ENCODE measurements around the gene SH2D4B. TPM values are rescaled to one million over a fixed set of nuclear protein-coding genes. Genes with fewer than 3 reads are reported as not detected.

The SH2D4B gene
- total RNA-seq, 1 donor from 2014 or later: 0.07 TPM

- H3K27ac Mint-ChIP-seq (ENCODE audit: unreplicated experiment): peak overlapping the region; percentile 72
These were observed 124.9 kb downstream of the SH2D4B start for GRCh38 chr10:80662429-80663261.

GRCh38 chr10:80664071-80664680, 126.5 kb downstream of the SH2D4B start:
- H3K27ac Mint-ChIP-seq (ENCODE audit: unreplicated experiment): no peak overlapping the region
- no peak overlapping the region for H3K4me3 Mint-ChIP-seq (ENCODE audit: unreplicated experiment)

More at GRCh38 chr10:80662429-80663261, 124.9 kb downstream of the SH2D4B start:
- TF ChIP-seq CTCF (IDR thresholded peaks at IDR 0.05): peak; percentile 93
- H3K4me3 Mint-ChIP-seq (ENCODE audit: unreplicated experiment): peak overlapping the region; percentile 64
- peaks cover 6% of the 10 kb centered on the region for H3K27me3 Mint-ChIP-seq (ENCODE audit: low read depth)
- H3K36me3 Mint-ChIP-seq (ENCODE audit: low read depth): no peaks in the 10 kb centered on the region
- H3K9me3 Mint-ChIP-seq (ENCODE audit: low read depth): no peaks in the 10 kb centered on the region
- no peak for DNase-seq (ENCODE audit: low spot score)
- H3K4me1 Mint-ChIP-seq (ENCODE audit: low read depth): peaks cover 9% of the 10 kb centered on the region

GRCh38 chr10:80669485-80669884, 131.8 kb downstream of the SH2D4B start:
- TF ChIP-seq CTCF (IDR thresholded peaks at IDR 0.05): no peak
- Mint-ChIP-seq H3K27ac (ENCODE audit: unreplicated experiment) (no peak overlapping the region), H3K27me3 (ENCODE audit: low read depth) (peaks cover 12% of the 10 kb centered on the region), H3K9me3 (ENCODE audit: low read depth) (no peaks in the 10 kb centered on the region), H3K4me3 (ENCODE audit: unreplicated experiment) (no peak overlapping the region), H3K36me3 (ENCODE audit: low read depth) (no peaks in the 10 kb centered on the region), H3K4me1 (ENCODE audit: low read depth) (no peaks in the 10 kb centered on the region)
- DNase-seq (ENCODE audit: low spot score): no peak

More at GRCh38 chr10:80664071-80664680, 126.5 kb downstream of the SH2D4B start:
- peak; percentile 83 for TF ChIP-seq CTCF (IDR thresholded peaks at IDR 0.05)
- Mint-ChIP-seq H3K36me3 (ENCODE audit: low read depth) (no peaks in the 10 kb centered on the region), H3K9me3 (ENCODE audit: low read depth) (no peaks in the 10 kb centered on the region), H3K27me3 (ENCODE audit: low read depth) (peaks cover 10% of the 10 kb centered on the region), H3K4me1 (ENCODE audit: low read depth) (peaks cover 9% of the 10 kb centered on the region)
- DNase-seq (ENCODE audit: low spot score): no peak

- Mint-ChIP-seq H3K27me3 (ENCODE audit: low read depth) (peaks cover 12% of the 10 kb centered on the region), H3K4me3 (ENCODE audit: unreplicated experiment) (no peak overlapping the region), H3K36me3 (ENCODE audit: low read depth) (no peaks in the 10 kb centered on the region), H3K27ac (ENCODE audit: unreplicated experiment) (no peak overlapping the region), H3K4me1 (ENCODE audit: low read depth) (no peaks in the 10 kb centered on the region), H3K9me3 (ENCODE audit: low read depth) (no peaks in the 10 kb centered on the region)
- no peak for TF ChIP-seq CTCF (IDR thresholded peaks at IDR 0.05)
- DNase-seq (ENCODE audit: low spot score): no peak
These were observed 133.1 kb downstream of the SH2D4B start for GRCh38 chr10:80670774-80671173.

- peaks cover 7% of the 10 kb centered on the region for H3K27me3 Mint-ChIP-seq (ENCODE audit: low read depth)
- peaks cover 5% of the 10 kb centered on the region for H3K9me3 Mint-ChIP-seq (ENCODE audit: low read depth)
- no peaks in the 10 kb centered on the region for H3K36me3 Mint-ChIP-seq (ENCODE audit: low read depth)
- no peak overlapping the region for H3K27ac Mint-ChIP-seq (ENCODE audit: unreplicated experiment)
- no peaks in the 10 kb centered on the region for H3K4me1 Mint-ChIP-seq (ENCODE audit: low read depth)
- TF ChIP-seq CTCF (IDR thresholded peaks at IDR 0.05): no peak
- no peak overlapping the region for H3K4me3 Mint-ChIP-seq (ENCODE audit: unreplicated experiment)
- no peak for DNase-seq (ENCODE audit: low spot score)
These were observed 134.1 kb downstream of the SH2D4B start for GRCh38 chr10:80671847-80672246.
